D341Med (cell line): ENCODE results near the gene ZNF787.

Experiments
- DNase-seq: peaks from one replicate; pipeline ENCODE4 v3.0.0; 2012; ENCODE audit warnings: low spot score

ZNF787 gene

DNA sequence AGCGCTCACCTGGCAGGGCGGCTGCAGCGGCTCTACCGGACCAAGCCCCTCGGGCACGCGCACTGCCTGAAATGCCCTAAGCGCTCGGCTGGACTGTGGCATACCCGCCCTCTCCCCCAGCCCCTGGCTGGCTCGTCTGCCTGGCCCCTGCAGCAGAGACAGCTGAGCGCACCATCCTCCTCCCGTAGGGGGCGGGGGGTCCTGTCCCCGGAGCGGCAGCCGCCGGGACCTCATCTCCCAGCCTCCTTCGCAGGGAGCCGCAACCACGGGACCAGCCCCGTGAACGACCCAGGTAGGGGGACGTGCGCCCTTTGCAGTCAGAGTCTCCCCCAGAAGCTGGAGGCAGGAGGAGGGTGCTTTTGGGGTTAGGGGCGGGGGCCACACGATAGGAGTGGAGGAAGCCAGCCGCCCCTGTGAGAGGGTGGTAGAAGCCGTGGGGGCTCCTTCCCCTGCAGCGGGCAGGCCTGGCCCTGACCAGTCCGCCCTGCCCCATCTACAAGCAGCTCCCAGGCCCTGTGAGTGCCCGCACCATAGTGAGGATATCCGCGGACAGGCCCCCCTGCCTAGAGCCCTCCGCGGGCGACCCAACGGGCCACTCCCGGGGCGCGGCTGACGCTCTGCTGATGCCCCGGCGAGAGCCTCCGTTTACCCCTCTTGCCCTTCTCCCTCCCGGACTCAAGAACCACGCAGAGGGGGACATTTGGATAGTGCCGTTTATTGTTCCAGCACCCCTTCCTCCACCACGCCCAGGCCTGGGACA, 34.2 kb downstream of the ZNF787 start:
- DNase-seq: no peak

DNA sequence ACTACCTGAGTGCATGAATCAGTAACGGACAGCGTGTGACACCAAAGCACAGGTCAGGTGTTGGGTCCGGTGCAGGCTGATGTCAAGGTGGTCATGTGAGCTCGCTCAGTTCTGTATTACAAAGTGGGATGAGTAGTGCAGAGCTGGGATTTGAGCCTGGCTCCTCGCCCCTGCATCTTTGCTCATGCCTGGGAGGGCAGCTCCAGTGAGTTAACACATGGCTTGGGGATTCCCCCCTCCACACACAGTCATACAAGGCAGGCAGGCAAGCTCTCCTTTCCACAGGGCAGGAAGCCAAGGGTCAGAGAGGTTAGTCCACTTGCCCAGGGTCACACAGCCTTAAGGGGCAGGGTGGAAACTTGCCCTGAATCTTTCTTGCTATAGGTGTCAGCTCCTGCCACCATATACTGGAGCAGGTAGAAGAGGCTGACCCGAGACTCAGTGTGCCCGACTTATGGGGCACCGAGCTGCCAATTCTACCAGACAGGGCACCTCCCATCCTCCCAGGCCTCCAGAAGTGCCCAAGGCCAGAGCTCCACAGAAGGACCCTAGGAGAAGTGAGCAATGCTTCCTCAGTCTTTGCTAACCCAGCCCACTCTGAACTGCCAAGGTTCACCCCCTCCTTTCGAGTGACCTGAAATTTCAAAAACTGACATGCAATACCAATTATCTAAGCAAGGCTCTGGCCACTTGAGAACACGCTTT, 35.4 kb downstream of the ZNF787 start:
- DNase-seq: no peak

DNA sequence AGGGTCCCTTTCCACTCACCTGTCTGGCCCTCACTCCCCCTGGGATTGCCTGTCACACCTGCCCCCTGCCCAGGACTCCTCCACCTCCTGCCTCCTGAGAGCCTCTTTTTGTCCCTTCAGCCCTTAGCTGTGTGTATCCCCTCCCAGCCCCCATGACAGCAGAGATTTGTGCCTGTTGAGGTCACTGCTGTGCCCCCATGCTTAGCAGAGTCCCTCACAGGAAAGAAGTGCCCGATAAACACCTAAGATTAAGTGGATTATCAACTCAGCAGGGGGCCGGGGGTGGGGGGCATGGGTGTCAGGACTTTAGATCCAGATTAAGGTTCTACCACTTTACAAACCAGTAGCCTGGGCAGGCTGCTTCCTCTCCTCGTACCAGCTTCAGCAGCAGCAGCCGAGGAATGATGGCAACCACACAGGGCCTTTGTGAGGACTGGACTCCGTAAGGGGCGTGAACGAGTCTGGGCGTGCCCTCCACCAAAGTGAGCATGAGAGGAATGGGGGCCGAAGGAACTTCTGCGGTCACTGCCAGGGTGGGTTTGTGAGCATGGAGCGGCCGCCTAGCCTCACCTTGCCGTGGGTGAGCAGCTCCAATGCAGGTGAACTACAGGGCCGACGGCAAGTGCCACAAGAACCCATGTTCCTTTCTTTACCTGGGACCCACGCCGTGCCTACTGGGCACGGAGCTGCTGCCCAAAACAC, 36.1 kb downstream of the ZNF787 start:
- no peak for DNase-seq

DNA sequence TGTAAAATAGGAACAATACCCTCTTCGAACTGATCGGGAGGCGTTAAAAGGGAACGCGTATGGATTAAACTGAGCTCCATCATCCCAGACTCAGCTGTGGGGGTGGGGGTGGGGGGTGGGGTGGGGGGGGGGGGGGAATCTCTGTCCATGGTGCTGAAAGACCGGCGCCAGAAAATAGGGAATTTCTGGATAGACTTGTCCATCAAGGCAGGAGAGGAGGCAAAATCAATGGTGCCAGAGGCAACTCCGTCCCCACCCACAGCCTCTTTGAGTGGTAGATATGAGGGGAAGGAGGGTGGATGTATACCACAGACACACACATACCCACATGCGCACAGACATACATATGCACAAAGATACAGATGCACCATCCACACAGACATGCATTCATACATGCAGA, 37.4 kb downstream of the ZNF787 start:
- DNase-seq: no peak

DNA sequence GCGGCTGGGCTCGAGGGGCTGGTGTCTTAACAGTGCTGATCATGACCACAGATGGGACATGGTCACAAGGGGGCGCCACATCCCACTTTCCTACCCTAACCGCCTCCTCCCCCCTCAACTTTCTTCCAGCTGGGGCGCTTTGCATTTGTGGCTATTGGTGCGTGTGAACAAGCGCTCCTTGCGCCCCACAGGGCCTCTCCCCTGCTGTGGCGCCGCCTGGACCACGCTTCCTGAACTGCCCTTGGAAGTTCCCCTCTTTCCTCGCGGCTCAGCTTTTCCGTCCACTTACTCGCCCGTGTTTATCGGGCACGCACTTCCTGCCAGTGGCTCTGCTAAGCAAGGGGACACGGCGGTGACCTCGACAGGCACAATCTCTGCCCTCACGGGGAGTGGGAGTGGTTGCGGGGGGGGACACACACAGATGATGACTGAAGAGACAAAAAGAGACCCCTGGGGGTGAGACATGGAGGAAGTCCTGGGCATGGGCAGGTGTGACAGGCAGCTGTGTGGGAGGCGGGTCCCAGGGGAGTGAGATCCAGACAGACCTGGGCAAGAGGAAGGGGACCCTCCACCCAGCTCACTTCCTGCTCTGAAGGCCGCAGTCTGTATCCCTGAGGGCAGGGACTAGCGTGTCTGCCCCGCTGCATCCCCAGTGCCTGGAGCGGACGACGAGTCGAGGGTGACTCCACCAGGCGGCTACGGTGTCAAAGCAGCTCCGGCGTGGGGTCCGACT, 40.3 kb downstream of the ZNF787 start:
- DNase-seq: peak; percentile 83

DNA sequence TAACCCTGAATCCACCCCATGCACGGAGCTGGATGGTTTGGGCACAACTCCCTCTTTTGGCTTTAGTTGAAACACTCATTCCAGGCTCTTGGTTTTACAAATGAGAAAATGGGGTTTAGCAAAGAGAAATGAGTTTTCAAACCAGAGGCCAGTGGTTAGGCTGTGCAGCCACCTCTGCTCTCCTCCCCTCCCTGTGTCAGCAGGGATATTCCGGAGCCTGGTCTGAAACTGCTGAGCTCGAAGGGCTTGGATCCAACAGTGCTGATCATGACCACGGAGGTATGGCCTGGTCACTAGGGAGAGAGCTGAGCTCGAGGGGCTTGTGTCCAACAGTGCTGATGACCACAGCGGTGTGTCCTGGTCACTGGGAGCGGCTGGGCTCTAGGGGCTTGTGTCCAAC, 41.5 kb downstream of the ZNF787 start:
- no peak for DNase-seq

DNA sequence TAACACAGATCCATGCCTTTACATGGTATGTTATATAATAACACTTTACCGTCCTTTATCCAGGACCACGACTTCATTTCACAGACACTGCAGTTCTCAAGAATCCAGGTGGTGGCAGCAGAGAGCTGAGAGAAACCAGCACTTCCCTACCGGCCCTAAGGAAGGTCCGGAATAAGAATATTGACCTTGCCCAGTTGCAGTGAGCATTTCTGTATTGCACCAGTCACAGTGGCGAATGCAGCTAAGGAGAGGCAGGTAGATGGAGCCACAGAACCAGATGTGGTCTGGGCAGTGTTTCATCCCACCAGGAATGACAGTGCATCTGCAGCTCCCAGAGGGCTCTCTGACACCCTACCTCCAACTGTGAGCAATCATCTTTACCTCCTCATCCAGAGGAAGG, 44.6 kb downstream of the ZNF787 start:
- DNase-seq: peak; percentile 68

DNA sequence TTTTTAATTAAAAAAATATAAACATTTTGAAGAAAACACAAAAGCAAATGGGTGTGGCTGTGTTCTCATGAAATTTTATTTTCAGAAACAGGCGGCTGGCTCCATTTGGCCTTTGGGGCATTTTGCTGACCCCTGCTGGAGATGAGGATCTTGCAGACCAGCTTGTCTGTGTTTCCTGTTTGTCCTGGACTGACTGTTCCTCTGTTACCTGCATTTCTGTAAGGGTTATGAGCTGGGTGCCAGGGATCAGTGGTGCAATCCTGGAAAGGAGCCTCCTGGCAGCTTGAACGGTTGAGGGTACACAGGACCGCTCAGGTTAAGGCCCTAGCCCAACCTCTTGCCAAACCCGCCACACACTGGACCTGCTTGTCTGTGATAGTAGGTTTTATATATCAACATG, 49.9 kb downstream of the ZNF787 start:
- DNase-seq: peak; percentile 43

DNA sequence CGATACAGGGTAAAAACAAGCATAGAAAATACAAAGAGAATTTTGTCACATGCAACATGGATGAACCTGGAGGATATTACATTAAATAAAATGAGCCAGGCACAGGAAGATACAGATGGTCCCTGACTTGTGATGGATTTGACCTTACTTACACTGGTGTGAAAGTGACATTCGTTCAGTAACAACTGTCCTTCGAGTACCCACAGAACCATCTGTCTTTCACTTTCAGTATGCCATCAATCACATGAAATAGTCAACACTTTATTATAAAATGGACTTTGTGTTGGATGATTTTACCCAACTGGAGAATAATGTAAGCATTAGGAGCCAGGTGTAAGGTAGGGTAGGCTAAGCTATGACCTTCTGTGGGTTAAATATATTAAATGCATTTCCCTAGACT, 51.5 kb downstream of the ZNF787 start:
- no peak for DNase-seq

DNA sequence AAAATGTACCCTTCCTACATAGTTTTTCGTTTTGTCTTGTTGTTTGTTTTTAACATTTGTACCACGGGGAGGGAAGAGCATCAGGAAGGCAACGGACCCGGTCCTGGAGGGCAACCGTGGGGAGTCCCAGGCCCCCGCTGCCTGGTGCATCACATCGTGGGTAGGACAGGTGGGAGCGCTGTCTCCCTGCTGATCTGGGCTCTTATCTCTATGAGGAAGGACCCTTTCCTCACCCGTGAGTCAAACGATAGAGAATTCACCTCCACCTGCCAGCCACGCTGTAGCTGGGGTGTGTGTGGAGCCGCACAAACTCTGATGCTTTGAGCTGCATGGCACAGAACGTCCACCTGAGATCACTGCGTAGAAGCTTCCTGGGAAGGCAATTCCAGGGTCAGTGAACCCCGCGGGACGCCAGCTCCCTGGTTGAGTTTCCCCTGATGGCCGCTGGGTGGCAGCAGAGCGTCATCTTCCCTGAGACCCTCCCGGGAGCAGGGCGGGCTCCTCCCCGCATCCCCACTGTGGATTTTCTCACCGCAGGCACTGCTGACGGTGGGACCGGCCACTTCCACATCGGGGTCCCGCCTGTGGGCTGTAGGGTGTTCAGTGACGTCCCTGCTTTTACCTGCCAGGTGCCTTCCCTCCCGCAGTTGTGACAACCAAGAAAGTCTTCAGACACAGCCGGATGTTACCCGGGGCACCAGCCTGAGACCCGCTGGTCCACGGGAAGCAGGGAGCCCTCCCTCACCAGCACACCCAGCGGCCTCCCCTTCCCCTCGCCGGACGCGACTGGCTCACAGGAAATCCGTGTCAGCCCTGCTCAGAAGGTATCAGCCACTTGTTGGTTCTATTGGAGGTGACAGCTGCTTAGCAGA, 54.7 kb downstream of the ZNF787 start:
- DNase-seq: peak; percentile 93

DNA sequence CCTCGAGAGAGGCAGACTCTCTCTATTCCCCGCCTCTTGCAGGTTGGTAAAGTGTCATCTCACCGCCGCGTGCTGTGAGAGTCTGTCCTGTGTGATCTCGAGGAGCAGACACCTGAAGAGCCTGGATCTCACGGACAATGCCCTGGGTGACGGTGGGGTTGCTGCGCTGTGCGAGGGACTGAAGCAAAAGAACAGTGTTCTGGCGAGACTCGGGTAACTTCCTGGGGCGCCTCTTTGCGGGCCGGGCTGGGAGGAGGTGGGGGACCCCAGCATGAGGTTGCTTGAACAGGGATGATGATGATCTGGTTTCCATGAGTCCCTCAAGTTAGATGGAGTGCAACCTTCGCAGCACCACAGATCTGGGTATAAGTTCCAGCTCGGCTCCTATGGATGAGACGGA, 67.5 kb downstream of the ZNF787 start:
- no peak for DNase-seq
